ENCODE results near the gene PDGFC.
A peak's percentile ranks its signal among the peaks of the same experiment; 100 is the strongest.

Gene PDGFC

GRCh38 chr4:156778093-156778492 lies 193.5 kb downstream of the PDGFC start:
- no peak for DNase-seq

- DNase-seq = no peak
Observed at GRCh38 chr4:156775813-156776212, 195.8 kb downstream of the PDGFC start.

DNA sequence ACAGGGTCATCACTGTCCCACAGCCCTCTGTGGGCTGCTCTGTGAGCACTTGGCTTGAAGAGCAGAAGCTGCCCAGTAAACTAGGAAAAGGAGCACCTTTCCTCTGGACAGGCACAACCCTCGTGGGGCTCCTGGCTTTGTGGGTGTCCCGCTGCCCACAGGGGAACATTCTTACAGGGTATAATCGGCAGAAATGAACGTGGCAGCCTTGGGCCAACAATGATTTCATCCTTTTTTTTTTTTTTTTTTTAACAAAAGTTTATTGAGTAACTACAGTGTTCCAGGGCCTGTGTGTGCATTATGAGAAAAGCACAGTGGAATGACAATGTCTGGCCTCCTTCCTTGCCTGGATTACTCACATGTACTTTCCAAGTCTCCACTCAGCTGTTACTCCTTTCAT lies 197.2 kb downstream of the PDGFC start:
- no peak for DNase-seq

DNA sequence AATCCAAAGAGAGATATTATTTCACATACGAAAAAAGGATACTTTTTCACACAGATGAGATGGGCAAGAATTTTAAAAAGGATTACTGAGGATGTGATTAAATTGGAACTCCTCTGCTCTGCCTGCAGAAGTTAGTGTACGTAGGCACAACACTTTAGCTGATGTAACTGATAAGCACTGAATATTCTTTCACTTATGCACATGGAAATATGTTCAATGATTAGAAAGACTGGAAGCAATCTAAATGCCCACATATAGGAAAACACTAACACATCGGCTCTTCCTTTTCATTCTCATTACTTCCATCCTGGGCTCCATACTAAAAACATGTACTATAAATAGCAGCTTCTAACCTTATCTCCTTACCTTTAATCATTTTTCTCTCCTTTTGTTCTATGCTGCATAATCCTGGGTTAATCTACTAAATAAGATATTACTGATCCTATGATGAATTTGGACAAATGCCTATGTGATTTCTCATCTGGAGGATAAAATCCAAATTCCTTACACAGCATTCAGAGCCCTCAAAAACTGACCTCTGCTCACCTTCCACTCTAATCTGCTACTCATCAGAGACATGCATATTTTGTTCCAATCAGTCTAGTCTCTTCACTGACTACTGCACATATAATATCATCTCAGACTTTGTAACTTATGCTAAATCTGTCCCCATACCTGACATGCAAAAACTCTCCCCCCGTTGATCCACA lies 197.8 kb downstream of the PDGFC start:
- no peak for DNase-seq

DNA sequence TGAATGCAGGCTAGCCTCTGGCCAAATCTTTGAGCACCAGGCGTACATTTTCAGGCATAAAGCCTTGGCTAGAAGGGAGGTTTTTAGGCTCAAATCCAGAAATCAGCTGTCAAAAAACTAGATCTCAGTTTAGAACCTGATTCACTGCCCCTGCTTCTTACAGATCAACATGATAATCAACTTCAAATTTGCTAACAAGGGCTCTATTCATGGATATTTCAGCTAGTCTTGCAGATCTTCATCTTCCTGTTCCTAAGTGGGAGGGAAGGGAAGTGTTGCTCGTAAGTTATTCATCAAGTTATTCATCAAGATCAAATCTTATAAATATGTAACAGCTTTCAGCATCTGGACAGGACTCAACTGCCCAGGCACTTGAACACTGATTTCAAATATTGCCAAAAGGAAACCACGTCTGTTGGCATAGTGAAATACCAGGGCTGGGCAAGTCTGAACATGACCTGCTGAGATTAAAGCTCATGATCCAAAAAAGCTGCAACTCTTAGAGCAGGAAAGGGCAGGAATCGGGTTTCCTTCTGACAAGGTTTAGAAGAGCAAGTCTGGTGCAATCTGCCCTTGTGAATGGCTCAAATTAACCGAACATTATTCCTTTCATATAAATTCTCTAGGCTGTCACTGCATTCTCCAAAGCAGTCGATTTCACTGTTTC lies 200.3 kb downstream of the PDGFC start:
- peak; percentile 59 to 85 for DNase-seq

GRCh38 chr4:156770140-156770539 lies 201.5 kb downstream of the PDGFC start:
- DNase-seq = no peak

- DNase-seq = no peak
Observed at GRCh38 chr4:156767911-156768415, 203.6 kb downstream of the PDGFC start.

GRCh38 chr4:156766846-156767245 lies 204.8 kb downstream of the PDGFC start:
- no peak for DNase-seq

- DNase-seq = no peak
Observed at GRCh38 chr4:156765277-156765676, 206.3 kb downstream of the PDGFC start.

- no peak for DNase-seq
Observed at GRCh38 chr4:156764846-156765245, 206.8 kb downstream of the PDGFC start.

GRCh38 chr4:156764145-156764544 lies 207.5 kb downstream of the PDGFC start:
- no peak for DNase-seq

GRCh38 chr4:156763511-156763910 lies 208.1 kb downstream of the PDGFC start:
- DNase-seq = no peak

DNA sequence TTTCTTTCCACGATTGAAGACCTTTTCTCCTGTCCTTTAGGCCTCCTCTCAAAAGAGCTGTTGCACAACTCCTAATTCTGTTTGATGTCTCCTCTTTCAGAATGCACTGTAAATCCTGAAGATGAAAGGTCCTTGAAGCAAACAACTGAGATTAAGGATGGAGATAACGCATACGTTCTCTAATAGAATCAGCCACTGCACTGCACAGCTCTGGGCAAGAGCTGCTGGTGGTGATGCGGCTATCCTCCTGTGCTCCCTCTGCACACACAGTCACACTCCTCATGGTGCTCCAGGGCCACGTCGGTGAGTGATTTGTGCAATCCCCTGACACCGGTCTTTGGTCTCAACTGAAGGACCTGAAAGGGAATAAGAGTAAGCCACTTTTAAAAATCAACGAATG lies 208.7 kb downstream of the PDGFC start:
- no peak for DNase-seq

- DNase-seq = no peak
Observed at GRCh38 chr4:156756118-156756517, 215.5 kb downstream of the PDGFC start.

DNA sequence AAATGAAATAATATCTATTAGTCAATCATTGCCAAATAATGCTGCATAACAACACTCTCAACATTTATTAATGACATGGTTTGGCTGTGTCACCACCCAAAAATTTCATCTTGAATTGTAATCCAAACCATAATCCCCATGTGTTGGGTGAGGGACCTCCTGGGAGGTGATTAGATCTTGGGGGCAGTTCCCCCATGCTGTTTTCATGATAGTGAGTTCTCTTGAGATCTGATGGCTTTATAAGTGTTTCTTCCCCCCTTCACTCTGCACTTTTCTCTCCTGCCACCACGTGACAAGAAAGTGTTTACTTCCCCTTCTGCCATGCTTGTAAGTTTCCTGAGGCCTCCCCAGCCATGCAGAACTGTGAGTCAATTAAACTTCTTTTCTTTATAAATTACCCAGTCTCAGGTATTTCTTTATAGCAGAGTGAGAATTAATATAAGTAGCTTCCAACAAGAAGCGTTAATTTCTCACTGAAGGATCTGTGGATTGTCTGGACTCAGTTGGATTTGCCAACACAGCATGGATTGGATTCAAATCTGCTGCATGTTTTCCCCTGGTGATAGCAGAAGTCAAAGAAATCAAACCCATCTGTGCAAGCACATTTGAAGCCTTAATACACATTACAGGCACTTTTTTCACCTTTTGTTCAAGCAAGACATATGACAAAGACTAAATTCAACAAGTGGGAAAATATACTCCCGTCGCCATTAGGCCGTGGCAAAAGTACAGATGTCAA lies 216.6 kb downstream of the PDGFC start:
- DNase-seq = no peak

GRCh38 chr4:156751486-156751885 lies 220.1 kb downstream of the PDGFC start:
- DNase-seq = no peak

- no peak for DNase-seq
Observed at GRCh38 chr4:156749426-156750403, 221.9 kb downstream of the PDGFC start.

DNA sequence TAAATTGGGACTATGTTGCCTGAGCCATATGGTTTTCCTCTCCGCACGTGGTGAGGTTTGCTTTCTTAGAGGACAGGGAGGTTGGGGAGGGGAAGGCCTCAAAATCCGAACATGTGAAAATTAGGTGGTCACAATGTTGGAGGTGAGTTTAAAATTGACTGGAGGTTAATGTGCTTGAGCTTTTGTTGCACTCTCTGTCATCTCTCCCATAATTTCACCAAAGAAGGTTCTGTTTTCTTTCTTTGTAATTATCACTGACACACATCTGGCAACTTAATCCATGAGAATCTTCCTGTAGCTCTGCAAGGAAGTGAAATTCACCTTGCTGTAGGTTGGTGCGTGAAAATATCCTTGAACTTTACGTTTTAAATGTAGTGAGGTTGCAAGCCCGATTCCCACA lies 225.5 kb downstream of the PDGFC start:
- no peak for DNase-seq

DNA sequence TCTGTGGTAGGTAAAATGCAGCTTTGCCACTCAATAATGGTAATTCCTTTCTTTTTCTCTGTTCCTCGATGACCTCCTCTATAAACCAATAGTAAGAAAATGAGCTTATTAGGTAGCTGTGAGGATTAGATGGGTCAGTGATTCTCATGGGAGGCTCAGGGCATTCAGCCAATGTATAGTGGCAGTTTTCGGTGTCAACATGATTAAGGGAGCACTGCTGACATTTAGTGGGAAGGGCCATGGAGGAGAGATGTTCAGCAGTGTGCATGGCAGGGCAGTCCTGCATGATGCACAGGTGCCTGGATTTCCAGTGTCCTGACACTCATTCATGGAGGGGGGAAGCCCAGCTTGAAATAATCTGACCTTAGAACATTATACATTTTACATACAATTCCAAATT lies 232.8 kb downstream of the PDGFC start:
- no peak for DNase-seq

GRCh38 chr4:156734965-156735895 lies 236.4 kb downstream of the PDGFC start:
- no peak for DNase-seq

GRCh38 chr4:156733582-156733981 lies 238.0 kb downstream of the PDGFC start:
- no peak for DNase-seq
